Transverse colon (tissue), 3 donors: ENCODE results near the gene RP9.
A peak's percentile ranks its signal among the peaks of the same experiment; 100 is the strongest.

Source experiments
- POLR2A ChIP-seq: fragments of 450-650 bp; IDR thresholded peaks from one replicate; pipeline ENCODE4 v1.6.1; 2016; ENCODE audit warnings: antibody characterized with exemption, mild to moderate bottlenecking, moderate library complexity
- TF ChIP-seq, protein P1 (sequence below), 5 experiments: fragments of 200-600 bp in 3 of 5; fragments of 450-650 bp in 2 of 5; sonication (generic) in 3 of 5; IDR thresholded peaks; 1 replicate in 2 of 5; 2 replicates in 3 of 5; pipeline ENCODE4 v1.5.1; 2016 to 2017; ENCODE audit warnings: antibody characterized with exemption in 5 of 5, inconsistent platforms in 3 of 5, mild to moderate bottlenecking in 2 of 5, moderate library complexity in 1 of 5

DNA sequence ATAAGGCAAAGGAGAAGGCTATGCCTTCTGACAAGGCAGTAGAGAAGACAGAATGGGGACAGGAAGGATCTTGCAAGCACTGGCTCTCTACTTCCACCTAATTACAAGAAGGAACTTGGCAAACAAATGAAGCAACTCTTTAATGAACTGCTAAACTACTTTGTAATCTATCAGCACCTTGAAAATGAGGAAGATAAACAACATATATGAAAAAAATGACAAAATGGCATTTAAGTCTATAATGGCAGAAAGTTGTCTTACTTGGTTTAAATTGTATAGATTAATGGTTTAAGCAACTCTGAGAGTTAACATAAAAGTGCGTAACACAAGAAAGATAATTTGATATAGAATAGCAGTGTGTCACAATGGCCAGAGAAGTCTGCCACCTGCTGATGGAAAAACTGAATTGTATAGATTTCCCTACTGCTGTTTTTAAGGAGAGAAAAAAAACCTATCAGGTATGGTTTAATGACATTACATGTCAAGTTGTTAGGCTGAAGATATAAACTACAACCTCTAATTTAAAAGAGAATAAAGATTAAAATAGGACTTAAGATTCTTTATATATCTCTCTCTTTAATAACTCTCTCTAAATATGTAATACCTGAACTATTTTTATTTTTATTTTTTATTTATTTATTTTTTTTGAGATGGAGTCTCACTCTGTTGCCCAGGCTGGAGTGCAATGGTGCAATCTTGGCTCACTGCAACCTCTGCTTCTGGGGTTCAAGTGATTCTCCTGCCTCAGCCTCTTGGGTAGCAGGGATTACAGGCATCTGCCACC is 58.5 kb downstream of the RP9 start:
- TF ChIP-seq, protein P1, sequence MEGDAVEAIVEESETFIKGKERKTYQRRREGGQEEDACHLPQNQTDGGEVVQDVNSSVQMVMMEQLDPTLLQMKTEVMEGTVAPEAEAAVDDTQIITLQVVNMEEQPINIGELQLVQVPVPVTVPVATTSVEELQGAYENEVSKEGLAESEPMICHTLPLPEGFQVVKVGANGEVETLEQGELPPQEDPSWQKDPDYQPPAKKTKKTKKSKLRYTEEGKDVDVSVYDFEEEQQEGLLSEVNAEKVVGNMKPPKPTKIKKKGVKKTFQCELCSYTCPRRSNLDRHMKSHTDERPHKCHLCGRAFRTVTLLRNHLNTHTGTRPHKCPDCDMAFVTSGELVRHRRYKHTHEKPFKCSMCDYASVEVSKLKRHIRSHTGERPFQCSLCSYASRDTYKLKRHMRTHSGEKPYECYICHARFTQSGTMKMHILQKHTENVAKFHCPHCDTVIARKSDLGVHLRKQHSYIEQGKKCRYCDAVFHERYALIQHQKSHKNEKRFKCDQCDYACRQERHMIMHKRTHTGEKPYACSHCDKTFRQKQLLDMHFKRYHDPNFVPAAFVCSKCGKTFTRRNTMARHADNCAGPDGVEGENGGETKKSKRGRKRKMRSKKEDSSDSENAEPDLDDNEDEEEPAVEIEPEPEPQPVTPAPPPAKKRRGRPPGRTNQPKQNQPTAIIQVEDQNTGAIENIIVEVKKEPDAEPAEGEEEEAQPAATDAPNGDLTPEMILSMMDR (IDR thresholded peaks at IDR 0.05): peak; percentile 56 to 79 (median 70)
- no peak for TF ChIP-seq POLR2A
